IPS DF 4.7 (cell line): ENCODE results near the gene LAMA3.

Source experiments
- DNase-seq: peaks from one replicate; pipeline ENCODE4 v3.0.0-alpha.2; 2013; ENCODE audit warnings: low spot score; ENCODE audit errors: extremely low read depth

Gene LAMA3

DNA sequence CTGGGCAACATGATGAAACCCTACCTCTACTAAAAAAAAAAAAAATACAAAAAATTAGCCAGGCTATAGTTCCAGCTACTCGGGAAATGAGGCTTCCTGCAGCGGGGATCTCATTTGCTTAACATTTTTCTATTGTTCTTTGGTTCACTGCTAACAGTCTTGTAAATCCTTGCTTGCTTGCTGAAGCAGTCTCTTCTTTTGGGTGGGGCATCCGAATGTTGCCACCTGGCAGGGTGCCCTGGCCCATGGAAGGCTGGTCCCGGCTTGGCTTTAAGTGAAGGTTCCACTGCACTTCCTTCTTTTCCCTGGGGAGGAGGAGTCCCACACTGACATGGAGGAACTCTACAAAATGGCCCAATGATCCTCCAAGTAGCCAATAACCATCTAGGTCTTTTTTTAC lies 20.5 kb upstream of the LAMA3 start:
- DNase-seq: no peak

DNA sequence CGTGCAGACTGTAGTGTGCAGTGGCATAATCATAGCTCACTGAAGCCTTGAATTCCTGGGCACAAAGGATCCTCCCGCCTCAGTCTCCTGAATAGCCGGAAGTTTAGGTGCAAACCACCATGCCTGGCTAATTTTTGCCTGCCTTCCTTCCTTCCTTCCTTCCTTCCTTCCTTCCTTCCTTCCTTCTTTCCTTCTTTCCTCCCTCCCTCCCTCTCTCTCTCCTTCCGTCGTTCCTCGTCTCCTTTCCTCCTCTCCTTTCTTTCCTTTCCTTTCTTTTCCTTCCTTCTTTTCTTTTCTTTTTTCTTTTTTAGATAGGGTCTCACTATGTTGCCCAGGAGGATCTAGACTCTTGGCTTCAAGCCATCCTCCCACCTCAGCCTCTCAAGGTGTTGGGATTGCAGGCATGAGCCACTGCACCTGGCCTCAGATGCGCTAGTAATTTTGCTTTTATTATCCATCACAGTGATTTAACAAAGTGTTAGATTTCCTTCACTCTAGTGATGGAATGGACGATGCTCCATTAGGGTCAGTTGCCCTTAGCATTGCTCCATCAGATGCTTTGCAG lies 20.0 kb upstream of the LAMA3 start:
- DNase-seq: no peak

GRCh38 chr18:23669804-23670405 lies 19.3 kb upstream of the LAMA3 start:
- DNase-seq: no peak

DNA sequence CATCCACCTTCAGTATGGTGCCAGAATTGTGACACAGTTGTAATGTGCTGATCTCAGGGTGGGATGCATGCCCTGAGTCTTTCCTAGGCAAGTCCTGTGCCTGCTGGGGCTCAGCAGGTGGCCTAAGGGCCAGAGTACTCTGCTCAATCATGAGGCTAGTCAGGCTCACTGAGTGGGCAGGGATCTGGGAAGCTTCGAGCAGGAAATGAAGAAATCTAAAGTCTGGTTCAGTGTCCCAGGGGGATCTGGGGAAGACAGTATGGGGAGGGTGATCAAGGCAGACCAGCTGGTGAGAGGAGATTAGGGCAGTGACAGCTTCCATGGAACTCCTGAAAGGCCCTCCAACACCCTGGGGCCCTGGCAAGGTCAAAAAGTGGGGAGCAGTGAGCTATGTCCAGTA lies 17.7 kb upstream of the LAMA3 start:
- no peak for DNase-seq

GRCh38 chr18:23673725-23674124 lies 15.5 kb upstream of the LAMA3 start:
- DNase-seq: no peak

GRCh38 chr18:23675236-23675635 lies 14.0 kb upstream of the LAMA3 start:
- DNase-seq: no peak

DNA sequence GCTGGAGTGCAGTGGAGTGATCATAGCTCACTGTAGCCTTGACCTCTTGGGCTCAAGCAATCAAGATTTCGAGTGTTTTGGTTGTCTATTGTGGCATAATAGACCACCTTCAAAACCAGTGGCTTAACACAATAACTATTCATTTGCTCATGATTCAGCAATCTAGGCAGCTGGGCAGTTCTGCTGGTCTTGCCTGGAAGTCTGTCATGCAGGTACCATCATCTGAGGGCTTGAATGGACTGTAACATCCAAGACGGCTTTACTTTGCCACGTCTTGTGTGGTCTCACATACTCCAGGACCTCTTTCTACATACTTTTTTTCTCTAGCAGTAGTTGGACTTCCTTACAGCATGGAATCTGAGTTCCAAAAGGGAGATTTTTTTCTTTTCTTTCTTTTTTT lies 13.4 kb upstream of the LAMA3 start:
- no peak for DNase-seq

GRCh38 chr18:23682045-23682444 lies 7.2 kb upstream of the LAMA3 start:
- DNase-seq: no peak

- DNase-seq: no peak
Observed at GRCh38 chr18:23682472-23682871, 6.8 kb upstream of the LAMA3 start.

DNA sequence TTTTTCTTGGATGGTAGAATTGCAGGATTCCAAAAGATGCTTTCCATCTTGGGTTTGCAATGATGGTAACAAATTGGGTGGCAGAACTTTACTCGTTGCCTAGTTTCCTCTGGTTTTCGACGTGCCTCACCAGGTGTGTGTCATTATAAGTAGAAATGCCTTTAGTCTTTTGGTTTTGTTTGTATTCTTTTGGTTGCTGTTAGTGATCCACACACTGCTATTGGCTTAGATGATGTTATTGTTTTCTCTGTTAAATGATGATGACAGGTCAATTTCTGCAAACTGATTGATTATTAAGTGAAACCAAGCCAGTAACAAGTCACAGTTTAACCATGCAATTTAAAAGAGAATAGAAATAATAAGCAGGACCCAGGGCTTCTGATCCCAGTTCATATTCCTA lies 6.1 kb upstream of the LAMA3 start:
- no peak for DNase-seq

- DNase-seq: no peak
Observed at GRCh38 chr18:23683671-23684070, 5.6 kb upstream of the LAMA3 start.

GRCh38 chr18:23684515-23685197 lies 4.6 kb upstream of the LAMA3 start:
- no peak for DNase-seq

GRCh38 chr18:23688528-23688927 lies 725 bp upstream of the LAMA3 start:
- DNase-seq: no peak

- DNase-seq: no peak
Observed at GRCh38 chr18:23689616-23690504, 607 bp downstream of the LAMA3 start.

DNA sequence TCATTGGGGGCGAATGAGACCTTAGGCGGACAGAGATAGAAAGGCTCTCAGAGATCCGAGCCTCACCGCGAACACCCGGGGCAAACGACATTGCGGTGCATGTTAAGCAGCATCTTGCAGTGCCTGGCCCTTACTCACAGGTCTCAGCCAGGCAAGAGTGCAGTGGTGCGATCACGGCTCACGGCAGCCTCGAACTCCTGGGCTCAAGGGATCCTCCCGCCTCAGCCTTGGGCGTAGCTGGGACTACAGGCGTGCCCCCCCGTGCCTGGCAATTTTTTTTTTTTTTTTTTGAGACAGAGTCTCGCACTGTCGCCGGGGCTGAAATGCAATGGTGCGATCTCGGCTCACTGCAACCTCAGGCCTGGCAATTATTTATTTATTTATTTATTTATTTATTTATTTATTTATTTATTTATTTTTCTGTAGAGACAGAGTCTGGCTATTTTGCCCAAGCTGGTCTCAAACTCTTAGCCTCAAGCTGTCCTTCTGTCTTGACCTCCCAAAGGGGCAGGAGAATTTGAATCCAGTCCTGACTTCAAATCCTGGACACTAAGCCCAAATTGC lies 1.3 kb downstream of the LAMA3 start:
- DNase-seq: no peak

- DNase-seq: no peak
Observed at GRCh38 chr18:23693846-23694245, 4.6 kb downstream of the LAMA3 start.

- no peak for DNase-seq
Observed at GRCh38 chr18:23694637-23695430, 5.6 kb downstream of the LAMA3 start.

DNA sequence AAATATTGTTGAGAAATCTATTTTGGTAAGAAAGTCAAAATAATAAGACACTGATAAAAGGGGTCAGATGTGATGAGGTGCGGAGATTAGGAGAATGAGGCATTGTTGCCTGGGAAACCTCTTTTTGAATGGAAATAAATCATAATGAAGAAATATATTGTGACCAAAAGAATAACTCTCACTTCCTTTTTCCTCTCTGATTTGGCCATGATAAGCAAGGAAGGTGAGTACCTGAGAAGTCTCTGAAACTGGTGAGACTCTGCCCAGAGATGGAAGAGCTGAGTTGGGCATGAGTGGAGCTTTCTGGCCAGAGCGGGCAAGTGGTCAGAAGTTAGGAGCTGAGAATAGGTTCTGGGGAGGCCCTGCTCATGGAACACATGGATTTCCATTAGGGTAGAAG lies 11.8 kb downstream of the LAMA3 start:
- no peak for DNase-seq

- no peak for DNase-seq
Observed at GRCh38 chr18:23701544-23702064, 12.4 kb downstream of the LAMA3 start.

DNA sequence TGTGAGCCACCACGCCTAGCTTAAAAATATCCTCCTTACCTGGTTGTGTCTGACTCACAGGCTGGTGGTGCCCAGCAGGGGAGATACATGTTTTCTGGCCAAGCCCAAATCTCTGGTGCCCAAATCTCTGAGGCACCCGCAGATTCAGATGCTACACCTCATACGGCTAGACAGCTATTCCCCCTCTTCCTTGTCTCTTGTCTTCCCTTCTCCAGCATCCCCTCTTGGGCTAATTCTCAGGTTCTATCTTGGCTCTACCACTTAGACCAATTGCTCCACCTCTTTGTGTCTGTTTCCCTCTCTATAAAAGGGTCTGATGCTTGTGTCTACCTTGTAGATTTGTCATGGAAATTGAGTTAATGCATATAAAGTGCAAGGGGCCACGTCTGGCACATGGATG lies 13.4 kb downstream of the LAMA3 start:
- no peak for DNase-seq
